ENCODE measurements around the gene REEP5. TPM values are rescaled to one million over a fixed set of nuclear protein-coding genes. Genes with fewer than 3 reads are reported as not detected.

Gene REEP5
- total and polyA plus RNA-seq, 9 of the 15 experiments (the other 6 are each of a cell fraction or from before 2014, with no cell fraction given) = 14.7 to 102 (median 36.0) TPM

DNA sequence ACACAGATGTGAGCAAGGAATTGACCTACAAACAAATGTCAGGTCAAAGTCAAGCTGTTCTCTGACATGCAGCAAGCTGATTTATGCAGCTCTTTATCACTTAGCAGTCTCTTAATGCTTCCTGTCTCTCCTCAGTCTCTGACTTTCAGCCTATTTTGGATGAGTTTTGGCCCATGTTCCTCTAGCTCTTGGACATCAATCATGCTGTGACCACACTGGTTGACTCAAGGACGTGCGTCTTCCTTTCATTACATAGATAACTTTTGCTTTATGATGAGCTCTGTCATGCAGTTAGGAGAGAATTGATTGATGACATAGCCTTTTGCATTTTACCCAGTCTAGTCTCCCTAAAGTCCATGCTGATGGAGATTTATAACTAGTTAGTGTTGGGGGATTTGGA is 9.4 kb upstream of the REEP5 start (continued):
- TF ChIP-seq, protein P1, sequence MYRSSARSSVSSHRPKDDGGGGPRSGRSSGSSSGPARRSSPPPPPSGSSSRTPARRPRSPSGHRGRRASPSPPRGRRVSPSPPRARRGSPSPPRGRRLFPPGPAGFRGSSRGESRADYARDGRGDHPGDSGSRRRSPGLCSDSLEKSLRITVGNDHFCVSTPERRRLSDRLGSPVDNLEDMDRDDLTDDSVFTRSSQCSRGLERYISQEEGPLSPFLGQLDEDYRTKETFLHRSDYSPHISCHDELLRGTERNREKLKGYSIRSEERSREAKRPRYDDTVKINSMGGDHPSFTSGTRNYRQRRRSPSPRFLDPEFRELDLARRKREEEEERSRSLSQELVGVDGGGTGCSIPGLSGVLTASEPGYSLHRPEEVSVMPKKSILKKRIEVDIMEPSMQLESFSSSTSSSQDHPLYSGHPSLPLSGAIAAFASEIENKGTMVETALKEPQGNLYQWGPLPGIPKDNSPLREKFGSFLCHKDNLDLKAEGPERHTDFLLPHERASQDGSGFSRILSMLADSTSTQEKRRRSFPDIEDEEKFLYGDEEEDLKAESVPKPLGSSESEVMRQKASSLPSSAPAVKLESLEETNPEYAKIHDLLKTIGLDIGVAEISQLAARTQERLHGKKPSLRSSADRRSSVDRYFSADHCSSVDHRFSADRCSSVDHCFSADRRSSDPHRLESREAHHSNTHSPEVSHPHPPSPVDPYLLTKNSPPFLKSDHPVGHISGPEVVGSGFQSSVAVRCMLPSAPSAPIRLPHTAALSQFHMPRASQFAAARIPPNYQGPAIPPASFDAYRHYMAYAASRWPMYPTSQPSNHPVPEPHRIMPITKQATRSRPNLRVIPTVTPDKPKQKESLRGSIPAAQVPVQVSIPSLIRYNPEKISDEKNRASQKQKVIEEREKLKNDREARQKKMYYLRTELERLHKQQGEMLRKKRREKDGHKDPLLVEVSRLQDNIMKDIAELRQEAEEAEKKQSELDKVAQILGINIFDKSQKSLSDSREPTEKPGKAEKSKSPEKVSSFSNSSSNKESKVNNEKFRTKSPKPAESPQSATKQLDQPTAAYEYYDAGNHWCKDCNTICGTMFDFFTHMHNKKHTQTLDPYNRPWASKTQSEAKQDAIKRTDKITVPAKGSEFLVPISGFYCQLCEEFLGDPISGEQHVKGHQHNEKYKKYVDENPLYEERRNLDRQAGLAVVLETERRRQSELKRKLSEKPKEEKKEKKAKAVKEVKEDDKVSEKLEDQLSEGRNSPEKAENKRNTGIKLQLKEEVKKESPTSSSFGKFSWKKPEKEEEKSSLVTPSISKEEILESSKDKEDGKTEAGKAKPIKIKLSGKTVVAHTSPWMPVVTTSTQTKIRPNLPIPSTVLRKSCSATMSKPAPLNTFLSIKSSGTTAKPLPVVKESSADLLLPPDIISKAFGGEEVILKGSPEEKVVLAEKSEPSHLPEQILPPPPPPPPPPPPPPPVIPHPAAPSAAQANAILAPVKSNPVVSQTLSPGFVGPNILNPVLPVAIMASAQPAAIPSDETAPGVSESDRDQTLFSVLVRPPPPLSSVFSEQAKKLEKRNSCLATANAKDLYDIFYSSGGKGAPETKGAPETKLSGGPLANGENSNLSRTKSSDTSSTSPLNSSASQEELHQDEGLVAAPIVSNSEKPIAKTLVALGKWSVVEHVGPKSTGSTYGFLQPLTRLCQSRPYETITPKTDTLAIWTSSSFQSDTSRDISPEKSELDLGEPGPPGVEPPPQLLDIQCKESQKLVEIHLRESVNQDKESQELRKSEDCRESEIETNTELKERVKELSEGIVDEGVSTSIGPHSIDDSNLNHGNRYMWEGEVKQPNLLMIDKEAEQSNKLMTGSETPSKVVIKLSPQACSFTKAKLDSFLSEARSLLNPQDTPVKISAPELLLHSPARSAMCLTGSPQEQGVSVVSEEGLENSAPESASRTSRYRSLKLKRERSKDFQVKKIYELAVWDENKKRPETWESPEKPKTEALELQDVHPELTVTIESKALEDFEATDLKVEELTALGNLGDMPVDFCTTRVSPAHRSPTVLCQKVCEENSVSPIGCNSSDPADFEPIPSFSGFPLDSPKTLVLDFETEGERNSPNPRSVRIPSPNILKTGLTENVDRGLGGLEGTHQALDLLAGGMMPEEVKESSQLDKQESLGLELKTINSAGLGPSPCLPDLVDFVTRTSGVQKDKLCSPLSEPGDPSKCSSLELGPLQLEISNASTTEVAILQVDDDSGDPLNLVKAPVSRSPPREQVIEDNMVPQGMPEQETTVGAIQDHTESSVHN (IDR thresholded peaks at IDR 0.05; ENCODE audit: borderline replicate concordance in 1 of 2, low read depth in 1 of 2) = peak in 1 of 2 experiments; percentile 53; a peak in 2 of 4 replicates
- TF ChIP-seq HDAC1 (IDR thresholded peaks at IDR 0.05) (peak in 1 of 2 experiments; percentile 89; a peak in 2 of 4 replicates), ZNF561 (CRISPR knock-in tag; conservative IDR thresholded peaks at IDR 0.05) (no peak), CCAR2 (IDR thresholded peaks at IDR 0.05; ENCODE audit: low read depth, low read length) (no peak), EP300 (IDR thresholded peaks at IDR 0.05; ENCODE audit: low read length) (peak; percentile 70), GTF2E2 (tag; IDR thresholded peaks at IDR 0.05) (0 out of 2 replicates have a peak, but pooled peaks have one; percentile 23), ZNF444 (CRISPR knock-in tag; IDR thresholded peaks at IDR 0.05) (no peak), ZNF780A (CRISPR knock-in tag; IDR thresholded peaks at IDR 0.05) (no peak), GABPB2 (CRISPR knock-in tag; conservative IDR thresholded peaks at IDR 0.05) (no peak), NR3C1 (CRISPR knock-in tag; IDR thresholded peaks at IDR 0.05) (no peak), SNIP1 (IDR thresholded peaks at IDR 0.05; ENCODE audit: low read depth) (no peak), ZNF584 (CRISPR knock-in tag; IDR thresholded peaks at IDR 0.05; ENCODE audit: low read depth) (no peak), RFX1 (IDR thresholded peaks at IDR 0.05) (no peak), BHLHE40 (IDR thresholded peaks at IDR 0.05; ENCODE audit: low read length) (peak; percentile 52)
- TF ChIP-seq, protein P2, sequence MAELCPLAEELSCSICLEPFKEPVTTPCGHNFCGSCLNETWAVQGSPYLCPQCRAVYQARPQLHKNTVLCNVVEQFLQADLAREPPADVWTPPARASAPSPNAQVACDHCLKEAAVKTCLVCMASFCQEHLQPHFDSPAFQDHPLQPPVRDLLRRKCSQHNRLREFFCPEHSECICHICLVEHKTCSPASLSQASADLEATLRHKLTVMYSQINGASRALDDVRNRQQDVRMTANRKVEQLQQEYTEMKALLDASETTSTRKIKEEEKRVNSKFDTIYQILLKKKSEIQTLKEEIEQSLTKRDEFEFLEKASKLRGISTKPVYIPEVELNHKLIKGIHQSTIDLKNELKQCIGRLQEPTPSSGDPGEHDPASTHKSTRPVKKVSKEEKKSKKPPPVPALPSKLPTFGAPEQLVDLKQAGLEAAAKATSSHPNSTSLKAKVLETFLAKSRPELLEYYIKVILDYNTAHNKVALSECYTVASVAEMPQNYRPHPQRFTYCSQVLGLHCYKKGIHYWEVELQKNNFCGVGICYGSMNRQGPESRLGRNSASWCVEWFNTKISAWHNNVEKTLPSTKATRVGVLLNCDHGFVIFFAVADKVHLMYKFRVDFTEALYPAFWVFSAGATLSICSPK (IDR thresholded peaks at IDR 0.05; ENCODE audit: borderline replicate concordance) = no peak
- TF ChIP-seq, protein P3, sequence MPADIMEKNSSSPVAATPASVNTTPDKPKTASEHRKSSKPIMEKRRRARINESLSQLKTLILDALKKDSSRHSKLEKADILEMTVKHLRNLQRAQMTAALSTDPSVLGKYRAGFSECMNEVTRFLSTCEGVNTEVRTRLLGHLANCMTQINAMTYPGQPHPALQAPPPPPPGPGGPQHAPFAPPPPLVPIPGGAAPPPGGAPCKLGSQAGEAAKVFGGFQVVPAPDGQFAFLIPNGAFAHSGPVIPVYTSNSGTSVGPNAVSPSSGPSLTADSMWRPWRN (IDR thresholded peaks at IDR 0.05; ENCODE audit: low read depth) = peak; percentile 100
- TF ChIP-seq, protein P4, sequence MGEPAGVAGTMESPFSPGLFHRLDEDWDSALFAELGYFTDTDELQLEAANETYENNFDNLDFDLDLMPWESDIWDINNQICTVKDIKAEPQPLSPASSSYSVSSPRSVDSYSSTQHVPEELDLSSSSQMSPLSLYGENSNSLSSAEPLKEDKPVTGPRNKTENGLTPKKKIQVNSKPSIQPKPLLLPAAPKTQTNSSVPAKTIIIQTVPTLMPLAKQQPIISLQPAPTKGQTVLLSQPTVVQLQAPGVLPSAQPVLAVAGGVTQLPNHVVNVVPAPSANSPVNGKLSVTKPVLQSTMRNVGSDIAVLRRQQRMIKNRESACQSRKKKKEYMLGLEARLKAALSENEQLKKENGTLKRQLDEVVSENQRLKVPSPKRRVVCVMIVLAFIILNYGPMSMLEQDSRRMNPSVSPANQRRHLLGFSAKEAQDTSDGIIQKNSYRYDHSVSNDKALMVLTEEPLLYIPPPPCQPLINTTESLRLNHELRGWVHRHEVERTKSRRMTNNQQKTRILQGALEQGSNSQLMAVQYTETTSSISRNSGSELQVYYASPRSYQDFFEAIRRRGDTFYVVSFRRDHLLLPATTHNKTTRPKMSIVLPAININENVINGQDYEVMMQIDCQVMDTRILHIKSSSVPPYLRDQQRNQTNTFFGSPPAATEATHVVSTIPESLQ (CRISPR knock-in tag; IDR thresholded peaks at IDR 0.05) = no peak
